Neural cell (in vitro differentiated cells): ENCODE results near the gene INPP5D. TPM values are rescaled to one million over a fixed set of nuclear protein-coding genes. Genes with fewer than 3 reads are reported as not detected.

Experiments
- H2AFZ ChIP-seq: fragments of 200-600, 300-800 bp; sonication (generic), shearing (Covaris generic); 2 replicates; pipeline ENCODE4 v1.6.0; 2014; ENCODE audit warnings: low read depth, mild to moderate bottlenecking, antibody characterized with exemption, low read length, moderate library complexity
- H3F3A ChIP-seq: fragments of 200-600 bp; shearing (Covaris generic); 2 replicates; pipeline ENCODE4 v1.6.1; 2016; ENCODE audit warnings: mild to moderate bottlenecking, moderate library complexity, mixed read lengths, antibody characterized with exemption, low read length; ENCODE audit not compliant: insufficient read depth, poor library complexity, severe bottlenecking
- H3K27ac ChIP-seq: fragments of 200-600, 300-800 bp; sonication (generic), shearing (Covaris generic); 2 replicates; pipeline ENCODE4 v1.5.1; 2014; ENCODE audit warnings: mild to moderate bottlenecking, low read length, moderate library complexity
- H3K27me3 ChIP-seq: fragments of 300-800, 200-600 bp; sonication (generic), shearing (Covaris generic); 2 replicates; pipeline ENCODE4 v1.6.0; 2014; ENCODE audit warnings: mild to moderate bottlenecking, low read depth, low read length, moderate library complexity; ENCODE audit not compliant: insufficient read depth
- H3K36me3 ChIP-seq: fragments of 300-800, 200-600 bp; sonication (generic), shearing (Covaris generic); 2 replicates; pipeline ENCODE4 v1.5.1; 2014; ENCODE audit warnings: mild to moderate bottlenecking, antibody characterized with exemption, low read length, moderate library complexity; ENCODE audit not compliant: insufficient read depth
- H3K4me2 ChIP-seq: fragments of 300-800, 200-600 bp; sonication (generic), shearing (Covaris generic); 2 replicates; pipeline ENCODE4 v1.6.0; 2014; ENCODE audit warnings: mild to moderate bottlenecking, low read length
- H3K4me3 ChIP-seq: fragments of 300-800, 200-600 bp; sonication (generic), shearing (Covaris generic); 2 replicates; pipeline ENCODE4 v1.5.1; 2014; ENCODE audit warnings: mild to moderate bottlenecking, low read length, moderate library complexity
- H3K79me2 ChIP-seq: fragments of 200-600 bp; shearing (Covaris generic); replicated peaks from 2 replicates; pipeline ENCODE4 v1.6.0; 2014; ENCODE audit warnings: mild to moderate bottlenecking, low read length, moderate library complexity; ENCODE audit not compliant: insufficient read depth
- H3K9ac ChIP-seq: fragments of 300-800, 200-600 bp; sonication (generic), shearing (Covaris generic); 2 replicates; pipeline ENCODE4 v1.6.1; 2016; ENCODE audit warnings: mild to moderate bottlenecking, low read length, mixed read lengths
- H3K9me2 ChIP-seq: fragments of 200-600 bp; shearing (Covaris generic); 2 replicates; pipeline ENCODE4 v1.6.1; 2016; ENCODE audit warnings: mild to moderate bottlenecking, low read length, mixed read lengths; ENCODE audit not compliant: insufficient read depth
- H3K9me3 ChIP-seq: fragments of 200-600, 300-800 bp; sonication (generic), shearing (Covaris generic); 2 replicates; pipeline ENCODE4 v1.6.1; 2016; ENCODE audit warnings: mild to moderate bottlenecking, mixed run types, low read length, moderate library complexity, mixed read lengths
- H4K20me1 ChIP-seq: fragments of 200-600 bp; shearing (Covaris generic); 2 replicates; pipeline ENCODE4 v1.6.1; 2016; ENCODE audit warnings: mild to moderate bottlenecking, mixed run types; ENCODE audit not compliant: insufficient read depth
- EP300 ChIP-seq: fragments of 450-650 bp; conservative IDR thresholded peaks from 2 replicates; pipeline ENCODE4 v1.6.1; 2014; ENCODE audit warnings: antibody characterized with exemption, mild to moderate bottlenecking, moderate library complexity; ENCODE audit not compliant: poor library complexity, severe bottlenecking
- EZH2 ChIP-seq: fragments of 200-600, 300-800 bp; shearing (Covaris generic), sonication (generic); IDR thresholded peaks from 2 replicates; pipeline ENCODE4 v1.6.1; 2014; ENCODE audit warnings: antibody characterized with exemption, low read length, borderline replicate concordance, mild to moderate bottlenecking; ENCODE audit not compliant: insufficient read depth, poor library complexity, severe bottlenecking
- MXI1 ChIP-seq: fragments of 450-650 bp; conservative IDR thresholded peaks from 2 replicates; pipeline ENCODE4 v1.6.1; 2014; ENCODE audit warnings: antibody characterized with exemption, mild to moderate bottlenecking; ENCODE audit not compliant: poor library complexity, severe bottlenecking
- POLR2AphosphoS5 ChIP-seq: IDR thresholded peaks from 2 replicates; pipeline ENCODE4 v1.6.1; 2012
- RAD21 ChIP-seq: fragments of 450-650 bp; conservative IDR thresholded peaks from 2 replicates; pipeline ENCODE4 v1.6.1; 2014; ENCODE audit warnings: antibody characterized with exemption, mild to moderate bottlenecking, moderate library complexity
- SMC3 ChIP-seq: fragments of 450-650 bp; conservative IDR thresholded peaks from 2 replicates; pipeline ENCODE4 v1.6.1; 2014; ENCODE audit warnings: antibody characterized with exemption, mild to moderate bottlenecking, moderate library complexity; ENCODE audit not compliant: poor library complexity
- TAF1 ChIP-seq: IDR thresholded peaks from 2 replicates; pipeline ENCODE4 v1.6.1; 2012; ENCODE audit warnings: low read depth
- polyA plus RNA-seq: library from polyadenylated mRNA; depleted of rRNA; stranded (reverse); fragments of >200 nt; gene quantifications from 2 replicates; pipeline ENCODE4 v1.2.3, GENCODE V29; 2014
- TF ChIP-seq, protein P1 (sequence below): IDR thresholded peaks from 2 replicates; pipeline ENCODE4 v1.6.1; 2012; ENCODE audit warnings: borderline replicate concordance
- TF ChIP-seq, protein P2 (sequence below): fragments of 450-650 bp; IDR thresholded peaks from 2 replicates; pipeline ENCODE4 v1.5.1; 2014; ENCODE audit warnings: antibody characterized with exemption, mild to moderate bottlenecking, moderate library complexity; ENCODE audit not compliant: poor library complexity, severe bottlenecking

INPP5D gene
- polyA plus RNA-seq, 1 donor from 2014 or later, result not detected

DNA sequence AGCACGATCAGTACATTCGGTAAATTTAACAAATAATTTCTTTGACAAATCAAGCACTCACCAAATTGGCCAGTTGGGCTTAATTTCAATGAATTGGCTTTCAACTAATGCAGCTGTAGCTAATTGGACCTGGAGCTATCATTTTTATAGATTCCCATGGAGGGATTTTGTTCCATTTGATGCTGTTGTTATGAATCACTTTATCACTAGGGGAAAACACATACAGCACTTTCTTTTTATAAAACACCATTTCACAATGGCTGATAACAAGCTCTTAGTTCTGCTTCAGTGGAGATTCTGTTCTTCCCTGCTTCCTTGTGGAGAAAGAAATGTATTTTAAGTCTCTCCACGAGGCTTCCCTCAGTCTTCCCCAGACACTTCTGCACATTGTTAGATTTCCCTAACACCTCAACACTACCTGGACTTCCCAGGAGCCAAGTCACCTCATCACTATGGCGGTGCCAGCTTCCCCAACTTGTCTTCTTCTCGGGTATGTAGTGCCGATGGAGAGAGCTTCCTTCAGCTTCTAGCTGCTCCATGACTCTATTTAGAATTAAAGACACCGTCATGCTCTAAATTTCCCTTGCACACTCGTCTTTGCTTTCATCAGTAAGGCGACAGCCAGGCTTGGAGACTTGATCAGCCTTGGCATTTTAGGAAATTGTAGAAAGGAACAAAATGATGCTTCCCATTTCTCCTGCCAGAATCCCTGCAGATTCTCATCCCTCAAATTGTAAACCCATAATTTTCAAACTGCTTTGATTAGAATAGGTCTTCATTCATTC lies 72.0 kb downstream of the INPP5D start:
- H3K27me3 ChIP-seq, result no peaks in the 10 kb centered on the region
- H3K9me3 ChIP-seq, result no peaks in the 10 kb centered on the region
- H3K4me3 ChIP-seq, result no peak overlapping the region
- no peaks in the 10 kb centered on the region for H4K20me1 ChIP-seq
- H3F3A ChIP-seq, result no peaks in the 10 kb centered on the region
- H3K9me2 ChIP-seq, result no peaks in the 10 kb centered on the region
- H2AFZ ChIP-seq, result no peak overlapping the region
- H3K9ac ChIP-seq, result no peak overlapping the region
- TF ChIP-seq EZH2 (no peak), MXI1 (no peak), EP300 (no peak), POLR2AphosphoS5 (no peak), SMC3 (no peak), RAD21 (no peak), TAF1 (no peak)
- TF ChIP-seq, protein P1, sequence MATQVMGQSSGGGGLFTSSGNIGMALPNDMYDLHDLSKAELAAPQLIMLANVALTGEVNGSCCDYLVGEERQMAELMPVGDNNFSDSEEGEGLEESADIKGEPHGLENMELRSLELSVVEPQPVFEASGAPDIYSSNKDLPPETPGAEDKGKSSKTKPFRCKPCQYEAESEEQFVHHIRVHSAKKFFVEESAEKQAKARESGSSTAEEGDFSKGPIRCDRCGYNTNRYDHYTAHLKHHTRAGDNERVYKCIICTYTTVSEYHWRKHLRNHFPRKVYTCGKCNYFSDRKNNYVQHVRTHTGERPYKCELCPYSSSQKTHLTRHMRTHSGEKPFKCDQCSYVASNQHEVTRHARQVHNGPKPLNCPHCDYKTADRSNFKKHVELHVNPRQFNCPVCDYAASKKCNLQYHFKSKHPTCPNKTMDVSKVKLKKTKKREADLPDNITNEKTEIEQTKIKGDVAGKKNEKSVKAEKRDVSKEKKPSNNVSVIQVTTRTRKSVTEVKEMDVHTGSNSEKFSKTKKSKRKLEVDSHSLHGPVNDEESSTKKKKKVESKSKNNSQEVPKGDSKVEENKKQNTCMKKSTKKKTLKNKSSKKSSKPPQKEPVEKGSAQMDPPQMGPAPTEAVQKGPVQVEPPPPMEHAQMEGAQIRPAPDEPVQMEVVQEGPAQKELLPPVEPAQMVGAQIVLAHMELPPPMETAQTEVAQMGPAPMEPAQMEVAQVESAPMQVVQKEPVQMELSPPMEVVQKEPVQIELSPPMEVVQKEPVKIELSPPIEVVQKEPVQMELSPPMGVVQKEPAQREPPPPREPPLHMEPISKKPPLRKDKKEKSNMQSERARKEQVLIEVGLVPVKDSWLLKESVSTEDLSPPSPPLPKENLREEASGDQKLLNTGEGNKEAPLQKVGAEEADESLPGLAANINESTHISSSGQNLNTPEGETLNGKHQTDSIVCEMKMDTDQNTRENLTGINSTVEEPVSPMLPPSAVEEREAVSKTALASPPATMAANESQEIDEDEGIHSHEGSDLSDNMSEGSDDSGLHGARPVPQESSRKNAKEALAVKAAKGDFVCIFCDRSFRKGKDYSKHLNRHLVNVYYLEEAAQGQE, result no peak
- TF ChIP-seq, protein P2, sequence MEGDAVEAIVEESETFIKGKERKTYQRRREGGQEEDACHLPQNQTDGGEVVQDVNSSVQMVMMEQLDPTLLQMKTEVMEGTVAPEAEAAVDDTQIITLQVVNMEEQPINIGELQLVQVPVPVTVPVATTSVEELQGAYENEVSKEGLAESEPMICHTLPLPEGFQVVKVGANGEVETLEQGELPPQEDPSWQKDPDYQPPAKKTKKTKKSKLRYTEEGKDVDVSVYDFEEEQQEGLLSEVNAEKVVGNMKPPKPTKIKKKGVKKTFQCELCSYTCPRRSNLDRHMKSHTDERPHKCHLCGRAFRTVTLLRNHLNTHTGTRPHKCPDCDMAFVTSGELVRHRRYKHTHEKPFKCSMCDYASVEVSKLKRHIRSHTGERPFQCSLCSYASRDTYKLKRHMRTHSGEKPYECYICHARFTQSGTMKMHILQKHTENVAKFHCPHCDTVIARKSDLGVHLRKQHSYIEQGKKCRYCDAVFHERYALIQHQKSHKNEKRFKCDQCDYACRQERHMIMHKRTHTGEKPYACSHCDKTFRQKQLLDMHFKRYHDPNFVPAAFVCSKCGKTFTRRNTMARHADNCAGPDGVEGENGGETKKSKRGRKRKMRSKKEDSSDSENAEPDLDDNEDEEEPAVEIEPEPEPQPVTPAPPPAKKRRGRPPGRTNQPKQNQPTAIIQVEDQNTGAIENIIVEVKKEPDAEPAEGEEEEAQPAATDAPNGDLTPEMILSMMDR, result no peak
- no peaks in the 10 kb centered on the region for H3K36me3 ChIP-seq
- H3K79me2 ChIP-seq, result no peaks in the 10 kb centered on the region
- H3K4me2 ChIP-seq, result no peak overlapping the region
- no peak overlapping the region for H3K27ac ChIP-seq

DNA sequence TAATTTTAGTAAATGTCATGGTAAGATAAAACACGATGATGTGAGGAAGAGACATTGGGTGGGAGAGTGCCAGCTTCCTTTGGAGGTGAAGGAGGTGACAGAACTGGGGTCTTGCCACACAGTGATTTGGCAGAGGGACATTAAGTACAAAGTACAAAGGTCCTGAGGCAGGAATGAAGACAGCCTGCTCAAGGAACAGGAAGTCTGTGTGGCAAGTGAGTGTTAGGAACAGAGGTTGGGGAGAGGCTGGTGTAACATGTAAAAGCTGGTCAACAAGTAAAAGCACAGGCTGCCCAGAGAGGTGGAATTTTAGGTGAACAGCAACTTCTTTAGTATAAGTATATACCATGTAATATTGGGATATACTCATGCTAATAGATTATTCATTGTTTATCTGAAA lies 73.1 kb downstream of the INPP5D start:
- Histone ChIP-seq H3K27ac (no peak overlapping the region), H3F3A (no peaks in the 10 kb centered on the region), H3K9ac (no peak overlapping the region), H3K9me3 (no peaks in the 10 kb centered on the region), H3K4me3 (no peak overlapping the region), H3K36me3 (no peaks in the 10 kb centered on the region), H3K4me2 (no peak overlapping the region), H4K20me1 (no peaks in the 10 kb centered on the region), H3K9me2 (no peaks in the 10 kb centered on the region), H3K27me3 (no peaks in the 10 kb centered on the region), H2AFZ (no peak overlapping the region), H3K79me2 (no peaks in the 10 kb centered on the region)
- TF ChIP-seq SMC3, result no peak
- no peak for TF ChIP-seq RAD21
- TF ChIP-seq EP300, result no peak
- TF ChIP-seq, protein P2, result no peak
- TF ChIP-seq POLR2AphosphoS5, result no peak
